ENCODE data around the gene MON1A. TPM values are rescaled to one million over a fixed set of nuclear protein-coding genes. Genes with fewer than 3 reads are reported as not detected.

The MON1A gene
- total and polyA plus RNA-seq, 2 of the 8 experiments (the other 6 are each of a cell fraction or from before 2014, with no cell fraction given) = 10.3 to 14.1 TPM

GRCh38 chr3:49876567-49876966, 53.0 kb downstream of the MON1A start:
- no peak overlapping the region for H4K91ac ChIP-seq (replicated peaks; ENCODE audit: insufficient read length, low read length)
- H3K9me3 ChIP-seq (ENCODE audit: insufficient read depth in 2 of 2, low read depth in 1 of 2, low read length in 1 of 2) = no peaks in the 10 kb centered on the region
- no peaks in the 10 kb centered on the region for H3K79me2 ChIP-seq (ENCODE audit: control insufficient read depth in 1 of 2, insufficient read depth in 2 of 2, low read length in 2 of 2)
- no peak overlapping the region for H2BK15ac ChIP-seq (ENCODE audit: low read length)
- no peaks in the 10 kb centered on the region for H3K79me1 ChIP-seq (ENCODE audit: low read depth, low read length)
- H3K4me3 ChIP-seq (ENCODE audit: extremely low read depth in 1 of 4, insufficient read depth in 2 of 4, low read depth in 3 of 4, low read length in 4 of 4) = no peak overlapping the region
- no peak overlapping the region for H2BK12ac ChIP-seq (ENCODE audit: low read depth, low read length)
- H2BK120ac ChIP-seq (replicated peaks; ENCODE audit: low read depth, low read length) = no peak overlapping the region
- no peak overlapping the region for H3K14ac ChIP-seq (ENCODE audit: insufficient read length)
- H2BK5ac ChIP-seq (ENCODE audit: low read depth, low read length) = no peak overlapping the region
- TF ChIP-seq HDAC6 (IDR thresholded peaks at IDR 0.05; ENCODE audit: low read depth, low read length) = no peak
- no peak for TF ChIP-seq POLR2AphosphoS5 (IDR thresholded peaks at IDR 0.05; ENCODE audit: low read depth, low read length)
- no peak for TF ChIP-seq FOSL1 (IDR thresholded peaks at IDR 0.05; ENCODE audit: insufficient read depth, low read depth, low read length)
- no peak for TF ChIP-seq GABPA (IDR thresholded peaks at IDR 0.05; ENCODE audit: borderline replicate concordance, insufficient read depth, low read length)
- TF ChIP-seq CREB1 (IDR thresholded peaks at IDR 0.05) = no peak
- H3K4me1 ChIP-seq (replicated peaks in 1 of 4; ENCODE audit: control insufficient read depth in 3 of 4, insufficient read depth in 4 of 4, low read length in 3 of 4) = peaks cover 10 to 14% (median 11%) of the 10 kb centered on the region in 4 experiments
- no peak overlapping the region for H3K23ac ChIP-seq (ENCODE audit: insufficient read length)
- no peak overlapping the region for H2BK20ac ChIP-seq (ENCODE audit: low read length)
- no peak overlapping the region for H3K56ac ChIP-seq (replicated peaks; ENCODE audit: insufficient read length, low read depth, low read length)
- H2AFZ ChIP-seq (ENCODE audit: low read length) = no peak overlapping the region
- no peak for DNase-seq (ENCODE audit: low read depth in 1 of 2, low spot score in 2 of 2)
- H2AK5ac ChIP-seq (ENCODE audit: low read depth, low read length) = no peak overlapping the region
- H3K9ac ChIP-seq (replicated peaks in 1 of 4; ENCODE audit: extremely low read depth in 1 of 4, low read depth in 3 of 4, low read length in 3 of 4) = no peak overlapping the region
- no peaks in the 10 kb centered on the region for H3K36me3 ChIP-seq (ENCODE audit: control insufficient read depth in 2 of 4, insufficient read depth in 4 of 4, low read length in 3 of 4)
- FAIRE-seq = no peak
- H3K23me2 ChIP-seq (ENCODE audit: low read depth, low read length) = no peaks in the 10 kb centered on the region
- H4K8ac ChIP-seq (ENCODE audit: extremely low read depth, insufficient read depth, low read length) = no peak overlapping the region; the same call in 1 of the 2 replicates
- ChIA-PET CTCF (ENCODE audit: partially characterized antibody) (interaction anchor here (1.1 to 10.1 kb wide), 5 partner anchors 7 to 38 kb away, joined by 6 to 89 read pairs (median 8); partner anchors contain the start of gene CAMKV), POLR2A (ENCODE audit: partially characterized antibody) (interaction anchor here (16.1 kb wide), 1 partner anchor 9 kb away, joined by 149 read pairs; the partner anchor contains the start of gene CAMKV)
- H3K4me2 ChIP-seq (ENCODE audit: insufficient read depth in 1 of 2, low read depth in 2 of 2, low read length in 2 of 2) = no peak overlapping the region
- no peak overlapping the region for H3K18ac ChIP-seq (ENCODE audit: extremely low read depth, low read length)
- H3K4ac ChIP-seq (replicated peaks; ENCODE audit: insufficient read length, low read depth, low read length) = no peak overlapping the region
- no peaks in the 10 kb centered on the region for H4K20me1 ChIP-seq (replicated peaks in 1 of 2; ENCODE audit: control insufficient read depth in 1 of 2, insufficient read depth in 2 of 2, low read length in 2 of 2)
- H3K27ac ChIP-seq (ENCODE audit: low read depth, low read length) = no peak overlapping the region
- 88% methylated on average over 5 of the region's 5 CpGs; no CpG with 5 or more reads in 1 of the 2 experiments for WGBS, 2 experiments (ENCODE audit: extremely low coverage in 1 of 2, insufficient coverage in 1 of 2, insufficient read length in 1 of 2, insufficient replicate concordance in 2 of 2, low coverage in 1 of 2, low lambda C conversion rate in 2 of 2, missing lambda C conversion rate in 1 of 2)
- no peaks in the 10 kb centered on the region; a peak in 1 of 7 replicates for H3K27me3 ChIP-seq (replicated peaks in 1 of 4; ENCODE audit: control insufficient read depth in 3 of 4, extremely low read depth in 1 of 4, insufficient read depth in 3 of 4, low read length in 3 of 4)
- no peak overlapping the region for H4K5ac ChIP-seq (ENCODE audit: insufficient read length, low read depth, low read length)
